Stimulated activated CD4-positive, alpha-beta T cell treated with anti-CD3 and anti-CD28 coated beads, Interleukin-4, amount 100 ng/mL, for 24 hours (primary cell): ENCODE measurements around the gene CAND2.
"Not testable (repeated sequence)": the region's sequence is repeated elsewhere in the genome, so short reads cannot be mapped to it uniquely, and the experiment has no call there.

Experiments used
- DNase-seq: peaks from one replicate; pipeline ENCODE4 v3.0.0-alpha.2; 2020

Gene CAND2

GRCh38 chr3:12832350-12833221, 36.1 kb downstream of the CAND2 start:
- DNase-seq = no peak

DNA sequence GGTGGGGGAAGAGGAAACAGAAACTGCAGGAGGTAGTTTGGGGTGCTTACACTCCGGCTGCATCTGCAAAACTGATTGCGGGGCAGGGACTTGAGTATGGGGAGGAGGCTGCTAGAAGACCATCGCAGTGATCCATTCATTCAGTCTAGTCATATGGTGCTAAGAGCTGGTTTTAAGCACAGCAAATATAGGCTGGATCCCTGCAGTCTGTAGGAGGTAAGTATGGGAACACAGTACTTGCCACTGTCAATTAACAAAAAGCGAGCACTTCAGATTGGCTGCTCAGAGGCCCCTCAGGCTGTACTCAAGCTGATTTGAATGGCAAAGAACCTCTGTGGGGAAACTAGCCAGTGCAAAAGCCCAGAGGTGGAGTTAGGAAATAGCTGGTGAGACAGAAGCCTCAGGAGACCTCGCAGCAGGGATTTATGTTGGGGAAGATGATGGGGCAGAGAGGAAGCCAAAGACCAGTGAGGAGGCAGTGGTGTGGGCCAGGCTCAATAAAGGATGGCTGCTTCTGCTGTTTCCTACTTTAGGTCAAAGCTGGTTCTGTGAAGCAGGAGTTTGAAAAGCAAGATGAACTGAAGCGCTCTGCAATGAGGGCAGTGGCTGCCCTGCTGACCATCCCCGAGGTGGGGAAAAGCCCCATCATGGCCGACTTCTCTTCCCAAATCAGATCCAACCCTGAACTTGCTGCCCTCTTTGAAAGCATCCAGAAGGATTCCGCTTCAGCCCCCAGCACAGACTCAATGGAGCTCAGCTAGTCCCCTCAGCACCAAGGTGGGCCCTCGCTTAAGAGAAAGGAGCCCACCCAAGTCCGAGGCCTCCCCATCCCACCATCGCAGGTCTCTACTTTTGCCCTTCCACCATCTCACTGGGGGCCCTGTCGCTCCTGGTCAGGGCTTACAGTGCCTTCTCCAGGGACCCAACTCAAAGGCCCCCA, 37.0 kb downstream of the CAND2 start:
- no peak for DNase-seq

DNA sequence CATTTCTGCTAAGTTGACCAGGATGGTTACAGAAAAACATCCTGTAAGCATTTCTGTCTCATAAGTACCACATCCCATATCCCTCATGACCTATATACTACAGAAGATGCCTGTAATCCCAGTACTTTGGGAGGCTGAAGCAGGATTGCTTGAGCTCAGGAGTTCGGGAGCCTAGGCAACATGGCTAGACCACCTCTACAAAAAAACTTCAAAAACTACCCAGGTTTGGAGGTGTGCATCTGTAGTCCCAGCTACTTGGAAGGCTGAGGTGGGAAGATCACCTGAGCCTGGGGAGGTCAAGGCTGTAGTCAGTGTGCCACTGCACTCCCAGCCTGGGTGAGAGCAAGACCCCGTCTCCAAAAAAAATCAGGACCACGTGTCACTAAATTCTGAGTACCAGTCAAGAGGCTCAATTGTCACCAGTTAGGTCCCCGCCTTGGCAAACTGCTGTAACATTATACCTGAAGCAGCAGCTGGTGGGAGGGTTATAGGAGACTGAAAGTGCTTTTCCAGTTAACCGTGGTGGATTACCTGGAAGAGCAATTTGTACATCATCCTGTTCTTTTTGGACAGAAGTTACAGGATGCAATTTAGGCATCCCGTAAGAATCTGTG, 38.7 kb downstream of the CAND2 start:
- DNase-seq = no peak

DNA sequence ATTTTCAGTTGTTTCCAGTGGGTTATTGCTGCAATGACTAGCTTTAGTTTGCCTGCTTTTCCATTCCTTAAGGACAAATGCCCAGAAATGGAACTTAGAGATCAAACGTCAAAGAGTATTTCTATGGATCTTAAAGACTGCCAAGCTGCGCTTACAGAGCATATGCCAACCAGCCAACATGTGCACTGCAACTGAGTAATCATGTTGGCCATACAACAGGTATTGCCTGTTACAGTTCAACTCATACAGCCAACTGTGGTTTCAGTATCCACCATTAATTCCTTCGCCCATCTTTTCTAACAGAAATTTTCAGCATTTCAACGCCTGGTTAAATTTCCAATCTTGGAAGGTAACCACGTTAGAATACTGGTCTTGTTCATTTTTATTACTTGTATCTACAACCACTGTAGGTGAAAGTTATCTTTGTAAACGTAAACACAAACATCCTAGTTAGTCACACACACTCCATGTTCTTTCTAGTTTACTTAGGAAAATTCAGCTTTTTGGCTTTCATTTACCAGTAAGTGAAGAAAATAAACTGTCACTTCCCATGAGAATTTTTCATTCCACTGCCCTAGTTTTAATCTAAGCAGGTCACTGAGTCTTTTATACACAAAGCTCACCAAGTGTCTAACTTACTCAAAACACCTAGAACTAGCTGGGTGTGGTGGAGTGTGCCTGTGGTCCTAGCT, 41.0 kb downstream of the CAND2 start:
- DNase-seq = no peak

- no peak for DNase-seq
Observed at GRCh38 chr3:12838179-12838965, 41.9 kb downstream of the CAND2 start.

DNA sequence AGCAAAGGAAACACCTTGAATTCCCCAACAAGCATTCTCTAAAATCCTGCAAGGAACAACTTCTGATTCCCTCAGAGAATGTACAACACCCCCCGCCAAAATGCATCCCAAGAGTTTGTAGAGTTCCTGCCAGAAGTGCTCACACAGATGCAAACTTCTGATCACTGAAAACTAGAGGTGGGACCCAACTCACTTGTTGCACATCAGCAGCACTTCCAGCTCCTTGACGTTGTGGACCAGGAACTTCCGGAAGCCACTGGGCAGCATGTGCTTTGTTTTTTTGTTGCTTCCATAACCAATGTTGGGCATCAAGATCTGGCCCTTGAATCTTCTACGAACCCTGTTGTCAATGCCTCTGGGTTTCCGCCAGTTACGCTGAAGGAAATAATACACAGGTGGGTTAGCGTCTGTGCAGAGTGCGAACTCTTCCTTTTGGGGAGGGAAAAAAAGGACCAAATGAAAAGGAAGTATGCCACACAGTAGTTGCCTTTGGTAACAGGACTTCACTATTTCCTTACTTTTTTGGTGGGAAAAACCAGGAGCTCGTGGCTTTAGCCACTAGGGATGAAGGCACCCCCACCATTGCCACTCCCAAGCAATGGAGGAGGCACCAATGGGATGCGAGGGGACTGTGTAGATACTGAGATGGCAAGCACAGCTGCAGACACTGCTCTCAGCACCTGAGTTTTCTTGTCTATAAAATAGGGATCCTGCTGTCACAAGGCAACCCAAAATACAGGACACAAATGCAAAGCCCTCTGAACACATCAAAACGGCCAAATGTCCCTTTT, 42.9 kb downstream of the CAND2 start:
- no peak for DNase-seq

DNA sequence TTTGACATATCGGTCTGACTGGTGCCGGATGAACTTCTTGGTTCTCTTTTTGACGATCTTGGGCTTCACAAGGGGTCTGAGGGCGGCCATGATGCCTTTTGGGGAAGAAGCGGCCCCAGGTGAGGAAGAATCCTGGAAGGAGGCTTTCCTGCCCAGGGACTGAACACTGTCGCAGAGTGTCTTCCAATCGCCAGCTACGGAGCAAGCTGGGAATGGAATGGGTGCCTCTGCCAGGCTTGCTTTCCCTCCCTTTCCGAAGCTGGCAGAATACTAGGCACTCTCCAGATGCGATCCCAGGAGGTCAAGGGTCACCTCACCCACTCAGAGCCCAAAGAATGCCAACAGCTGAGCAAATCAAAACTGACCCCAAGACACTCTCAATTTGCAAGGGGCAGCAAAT, 43.7 kb downstream of the CAND2 start:
- not testable (repeated sequence) for DNase-seq

- DNase-seq = no peak
Observed at GRCh38 chr3:12840591-12841148, 44.2 kb downstream of the CAND2 start.

DNA sequence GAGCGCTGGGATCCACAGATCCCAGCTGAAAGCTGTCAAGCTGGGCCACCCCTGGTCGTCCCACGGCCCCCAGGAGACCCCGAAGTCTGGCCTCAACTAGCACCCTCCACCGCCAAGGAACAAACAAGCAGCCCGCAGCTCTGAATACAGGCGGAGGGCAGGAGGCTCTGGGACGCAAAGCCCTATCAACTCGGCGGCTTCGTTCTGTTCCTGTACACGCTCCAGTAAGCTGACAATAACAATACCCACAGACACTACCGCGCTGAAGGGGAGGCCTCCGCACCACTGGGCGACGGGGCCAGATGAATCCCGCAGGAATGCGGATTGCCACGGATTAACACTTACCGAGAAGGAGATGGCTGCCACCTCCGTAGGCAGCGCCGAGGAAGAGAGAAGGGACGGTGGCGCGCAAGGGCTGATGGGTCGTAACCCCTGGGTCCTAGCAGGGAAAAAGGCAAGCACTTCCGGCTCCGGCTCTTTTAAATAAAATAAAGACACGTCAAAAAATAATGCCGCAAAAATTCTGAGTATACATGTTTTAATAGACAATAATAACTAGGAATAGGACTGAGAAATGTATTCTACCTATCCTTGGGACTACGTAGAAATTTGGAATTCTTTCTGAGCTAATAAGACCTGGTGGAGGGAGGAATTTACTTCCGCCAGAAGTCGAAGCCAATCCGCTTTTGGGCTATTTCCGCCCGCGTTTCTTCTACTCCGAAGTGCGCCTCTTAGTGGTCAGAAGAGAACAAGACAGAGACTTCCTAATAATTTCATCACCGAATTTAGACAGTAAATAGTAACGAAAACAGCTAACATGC, 44.9 kb downstream of the CAND2 start, which contains the start of gene RPL32:
TSS of gene RPL32 (minus strand) at position 417 of the 821 bp plus-strand sequence. CDS start 1,328 bp downstream, outside the sequence.
- DNase-seq = peak; percentile 88

- no peak for DNase-seq
Observed at GRCh38 chr3:12841970-12842328, 45.5 kb downstream of the CAND2 start.

DNA sequence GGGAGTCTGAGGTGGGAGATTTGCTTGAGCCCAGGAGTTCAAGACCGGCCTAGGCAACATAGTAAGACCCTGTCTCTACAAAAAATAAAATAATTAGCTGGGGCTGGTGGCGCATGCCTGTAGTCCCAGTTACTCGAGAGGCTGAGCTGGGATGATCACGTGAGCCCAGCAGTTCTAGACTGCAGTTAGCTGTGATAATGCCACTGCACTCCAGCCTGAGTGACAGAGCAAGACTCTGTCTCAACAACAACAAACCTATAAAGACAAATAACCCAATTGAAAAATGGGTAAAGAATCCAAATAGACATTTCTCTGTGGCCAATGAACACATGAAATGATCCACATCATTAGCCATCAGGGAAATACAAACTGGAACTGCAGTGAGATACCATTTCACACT, 46.0 kb downstream of the CAND2 start:
- DNase-seq = no peak

GRCh38 chr3:12845811-12846210, 49.3 kb downstream of the CAND2 start:
- no peak for DNase-seq

GRCh38 chr3:12852201-12852600, 55.7 kb downstream of the CAND2 start:
- DNase-seq = no peak

GRCh38 chr3:12853847-12854246, 57.4 kb downstream of the CAND2 start:
- not testable (repeated sequence) for DNase-seq

DNA sequence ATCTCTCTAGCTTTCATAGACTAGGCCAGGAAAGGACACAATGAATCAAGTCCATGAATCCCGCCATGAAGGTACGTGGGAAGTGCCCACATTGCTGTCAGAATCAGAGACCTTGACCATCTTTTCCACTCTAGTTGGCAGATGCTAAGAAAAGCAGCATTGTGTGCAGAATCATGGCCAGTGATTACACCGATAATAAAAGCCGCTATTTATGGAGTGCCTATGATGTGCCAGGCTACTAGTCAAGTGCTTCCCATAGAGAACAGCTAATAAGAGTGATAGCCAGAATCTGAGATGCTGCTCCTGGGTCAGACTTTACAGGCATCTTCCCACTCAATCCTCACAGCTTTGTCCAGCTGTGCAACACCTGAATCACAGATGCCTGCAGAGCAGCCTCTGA, 58.1 kb downstream of the CAND2 start:
- no peak for DNase-seq

- no peak for DNase-seq
Observed at GRCh38 chr3:12856626-12857025, 60.1 kb downstream of the CAND2 start.

GRCh38 chr3:12859840-12860239, 63.4 kb downstream of the CAND2 start:
- no peak for DNase-seq

DNA sequence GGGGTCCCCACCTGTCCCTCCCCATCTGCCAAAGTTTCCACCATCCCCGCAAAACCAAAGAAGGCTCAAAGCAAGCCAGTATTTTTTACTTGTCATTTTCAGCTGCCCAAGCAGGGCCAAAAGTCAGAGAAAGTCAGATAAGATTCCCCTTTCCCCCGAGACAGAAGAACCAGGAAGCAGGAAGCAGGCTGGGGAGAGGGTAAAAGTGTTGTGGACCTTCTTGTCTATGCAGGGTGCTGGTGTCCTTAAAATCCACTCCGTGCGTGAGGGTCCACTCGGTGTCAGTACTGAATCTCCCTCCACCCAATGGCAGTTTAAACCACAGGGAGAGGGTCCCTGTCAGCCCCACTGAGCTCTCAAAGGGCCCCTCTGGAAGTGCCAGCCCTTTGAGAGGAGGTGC, 65.1 kb downstream of the CAND2 start:
- DNase-seq = no peak

GRCh38 chr3:12862387-12862786, 65.9 kb downstream of the CAND2 start:
- no peak for DNase-seq

DNA sequence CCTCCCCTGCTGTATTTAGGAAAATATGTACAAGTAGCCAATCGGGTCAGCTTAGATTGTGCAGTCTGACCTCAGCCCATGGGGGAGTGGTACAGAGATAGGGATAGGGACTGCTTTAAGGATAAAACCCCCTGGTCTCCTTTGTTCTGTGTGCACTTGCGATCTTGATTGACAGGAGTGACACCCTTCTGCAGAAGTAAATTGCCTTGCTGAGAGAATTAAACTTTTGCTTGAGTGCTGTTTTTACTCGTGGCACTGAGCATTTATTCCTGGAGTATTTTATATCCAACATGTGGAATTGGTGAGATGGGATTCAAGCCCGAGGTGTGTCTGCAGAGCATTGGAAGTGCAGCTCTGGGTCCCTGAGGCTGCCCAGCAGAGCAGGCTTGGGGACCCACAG, 68.8 kb downstream of the CAND2 start:
- DNase-seq = no peak
